Measurements from ENCODE around the gene MARCHF9. TPM values are rescaled to one million over a fixed set of nuclear protein-coding genes. Genes with fewer than 3 reads are reported as not detected.
"Not testable (repeated sequence)": the region's sequence is repeated elsewhere in the genome, so short reads cannot be mapped to it uniquely, and the experiment has no call there.

Gene MARCHF9, protein sequence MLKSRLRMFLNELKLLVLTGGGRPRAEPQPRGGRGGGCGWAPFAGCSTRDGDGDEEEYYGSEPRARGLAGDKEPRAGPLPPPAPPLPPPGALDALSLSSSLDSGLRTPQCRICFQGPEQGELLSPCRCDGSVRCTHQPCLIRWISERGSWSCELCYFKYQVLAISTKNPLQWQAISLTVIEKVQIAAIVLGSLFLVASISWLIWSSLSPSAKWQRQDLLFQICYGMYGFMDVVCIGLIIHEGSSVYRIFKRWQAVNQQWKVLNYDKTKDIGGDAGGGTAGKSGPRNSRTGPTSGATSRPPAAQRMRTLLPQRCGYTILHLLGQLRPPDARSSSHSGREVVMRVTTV
- polyA plus RNA-seq (2013), result 16.1 TPM

DNA sequence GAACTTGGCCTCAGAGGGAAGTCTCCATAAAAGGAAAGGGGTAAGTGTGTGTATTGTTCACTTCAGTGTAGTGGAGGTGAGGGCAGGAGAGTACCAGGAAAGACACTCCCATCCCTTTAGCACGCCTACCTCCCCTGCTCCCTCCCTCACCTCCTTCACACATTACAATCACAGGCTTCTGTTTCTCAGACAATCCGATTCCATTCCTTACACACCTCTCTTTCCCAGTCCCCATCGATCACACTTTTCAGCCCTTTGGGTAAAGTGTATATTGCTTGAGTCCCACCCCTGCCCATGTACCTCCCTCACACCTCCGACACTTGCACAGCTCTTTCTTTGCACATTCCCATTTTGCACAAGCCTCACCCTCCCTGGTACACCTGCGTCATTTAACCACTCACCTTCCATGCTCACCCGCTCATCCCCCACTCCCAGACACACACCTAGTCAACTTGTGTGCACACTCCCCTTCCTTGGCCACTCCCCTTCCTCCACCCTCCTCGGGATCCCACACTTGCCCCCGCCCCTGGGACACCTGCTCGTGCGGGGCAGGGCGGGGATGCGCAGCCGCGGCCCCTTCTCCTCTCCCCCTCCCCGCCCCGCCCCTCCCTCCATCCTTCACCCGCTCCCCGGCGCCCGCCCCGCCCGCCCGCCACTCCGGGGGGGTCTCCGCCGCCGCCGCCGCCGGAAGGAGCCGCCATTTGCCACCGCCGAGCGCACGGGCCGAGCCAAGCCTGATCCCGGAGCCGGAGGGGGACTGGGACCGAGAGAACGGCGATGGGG is at the start of gene MARCHF9:
MARCHF9 (plus strand) TSS at position 693 of the 783 bp plus-strand sequence. CDS start 426 bp downstream, outside the sequence.
- POLR2A ChIA-PET, result interaction anchor here (1.9 kb wide), 1 partner anchor 18 kb away, joined by 6 read pairs; the partner anchor contains the start of genes EEF1AKMT3 and METTL1
- whole genome bisulfite sequencing (ENCODE audit: insufficient coverage), result 0% methylated on average over 16 of the region's 41 CpGs
- CTCF ChIA-PET, result interaction anchor here (1.2 to 3.0 kb wide), 2 partner anchors 10 to 12 kb away, joined by 3 to 43 read pairs; partner anchors contain the start of genes CYP27B1 and TSPAN31
- H3K9me3 ChIP-seq (ENCODE audit: control extremely low read depth in 1 of 5, control insufficient read depth in 4 of 5, insufficient read depth in 2 of 5, low read depth in 1 of 5, low read length in 4 of 5), result no peaks in the 10 kb centered on the region
- H3K27me3 ChIP-seq (replicated peaks in 2 of 5; ENCODE audit: control insufficient read depth in 4 of 5, insufficient read depth in 5 of 5, low read length in 4 of 5), result peaks cover 0 to 4% (median 0%) of the 10 kb centered on the region in 5 experiments
- H3K4me3 ChIP-seq (ENCODE audit: control insufficient read depth in 1 of 7, extremely low read depth in 1 of 7, insufficient read depth in 4 of 7, low read depth in 2 of 7, low read length in 6 of 7), result peak within 1 kb of the TSS; percentile 59 to 84 (median 74)
- DNase-seq, result peak; percentile 61 to 77 (median 70)
- H3K27ac ChIP-seq (ENCODE audit: insufficient read depth in 1 of 2, low read depth in 1 of 2, low read length in 2 of 2, poor library complexity in 1 of 2, severe bottlenecking in 2 of 2), result peak within 1 kb of the TSS in 1 of 2 experiments; percentile 49
- peaks cover 18 to 53% (median 48%) of the 10 kb centered on the region in 4 experiments for H3K4me1 ChIP-seq (ENCODE audit: control extremely low read depth in 1 of 4, control insufficient read depth in 4 of 4, insufficient read depth in 4 of 4, low read length in 3 of 4)
- H3K36me3 ChIP-seq (ENCODE audit: control insufficient read depth in 4 of 4, insufficient read depth in 4 of 4, low read length in 3 of 4), result peaks cover 2 to 26% (median 17%) of the 10 kb centered on the region in 4 experiments

DNA sequence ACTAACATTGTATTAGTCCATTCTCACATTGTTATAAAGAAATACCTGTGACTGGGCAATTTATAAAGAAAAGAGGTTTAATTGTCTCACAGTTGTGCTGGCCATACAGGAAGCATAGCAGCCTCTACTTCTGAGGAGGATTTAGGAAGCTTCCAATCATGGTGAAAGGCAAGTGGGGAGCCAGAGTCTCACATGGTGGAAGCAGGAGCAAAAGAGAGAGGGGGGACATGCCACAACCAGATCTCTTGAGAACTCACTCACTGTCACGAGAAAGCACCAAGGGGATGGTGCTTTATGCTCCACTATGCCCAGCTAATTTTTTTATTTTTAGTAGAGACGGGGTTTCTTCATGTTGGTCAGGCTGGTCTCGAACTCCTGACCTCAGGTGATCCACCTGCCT is 47.7 kb upstream of the MARCHF9 start:
- no peak for DNase-seq
- H3K36me3 ChIP-seq (ENCODE audit: control insufficient read depth in 4 of 4, insufficient read depth in 4 of 4, low read length in 3 of 4), result peaks cover 15 to 46% (median 20%) of the 10 kb centered on the region in 4 experiments
- CTCF ChIA-PET, result interaction anchor here (1.4 to 2.7 kb wide), 2 partner anchors 12 to 37 kb away, joined by 3 to 8 read pairs; partner anchors contain the start of gene TSPAN31

DNA sequence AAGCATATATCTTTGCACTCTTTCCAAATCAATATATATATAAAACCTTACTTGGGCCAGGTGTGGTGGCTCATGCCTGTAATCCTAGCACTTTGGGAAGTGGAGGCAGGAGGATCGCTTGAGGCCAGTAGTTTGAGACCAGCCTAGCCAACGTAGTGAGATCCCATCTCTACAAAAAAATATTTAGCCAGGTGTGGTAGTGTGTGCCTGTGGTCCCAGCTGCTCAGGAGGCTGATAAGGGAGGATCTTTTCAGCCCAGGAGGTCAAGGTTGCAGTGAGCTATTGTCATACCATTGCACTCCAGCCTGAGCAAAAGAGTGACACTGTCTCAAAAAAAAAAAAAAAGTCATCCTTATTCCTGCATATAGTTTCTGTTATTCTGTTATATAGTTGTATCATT is 46.6 kb upstream of the MARCHF9 start:
- Histone ChIP-seq H3K4me3 (ENCODE audit: control insufficient read depth in 1 of 7, extremely low read depth in 1 of 7, insufficient read depth in 4 of 7, low read depth in 2 of 7, low read length in 6 of 7) (no peak overlapping the region), H3K27ac (ENCODE audit: insufficient read depth in 1 of 2, low read depth in 1 of 2, low read length in 2 of 2, poor library complexity in 1 of 2, severe bottlenecking in 2 of 2) (no peak overlapping the region), H3K27me3 (replicated peaks in 2 of 5; ENCODE audit: control insufficient read depth in 4 of 5, insufficient read depth in 5 of 5, low read length in 4 of 5) (no peaks in the 10 kb centered on the region), H3K36me3 (ENCODE audit: control insufficient read depth in 4 of 4, insufficient read depth in 4 of 4, low read length in 3 of 4) (peaks cover 10 to 42% (median 19%) of the 10 kb centered on the region in 4 experiments), H3K9me3 (ENCODE audit: control extremely low read depth in 1 of 5, control insufficient read depth in 4 of 5, insufficient read depth in 2 of 5, low read depth in 1 of 5, low read length in 4 of 5) (peaks cover 1 to 14% (median 2%) of the 10 kb centered on the region in 5 experiments), H3K4me1 (ENCODE audit: control extremely low read depth in 1 of 4, control insufficient read depth in 4 of 4, insufficient read depth in 4 of 4, low read length in 3 of 4) (peaks cover 0 to 3% (median 0%) of the 10 kb centered on the region in 4 experiments)
- POLR2A ChIA-PET, result interaction anchor here (1.3 kb wide), 1 partner anchor 14 kb away, joined by 3 read pairs; the partner anchor contains the start of gene OS9
- CTCF ChIA-PET, result interaction anchor here (0.6 to 2.7 kb wide), 3 partner anchors 11 to 35 kb away, joined by 3 to 8 read pairs (median 3); no protein-coding TSS in a partner anchor
- no CpG with 5 or more reads among the region's 2 CpGs for WGBS (ENCODE audit: insufficient coverage)
- no peak for DNase-seq

More for the DNA sequence above, 47.7 kb upstream of the MARCHF9 start:
- Histone ChIP-seq H3K4me1 (ENCODE audit: control extremely low read depth in 1 of 4, control insufficient read depth in 4 of 4, insufficient read depth in 4 of 4, low read length in 3 of 4) (peaks cover 0 to 3% (median 0%) of the 10 kb centered on the region in 4 experiments), H3K9me3 (ENCODE audit: control extremely low read depth in 1 of 5, control insufficient read depth in 4 of 5, insufficient read depth in 2 of 5, low read depth in 1 of 5, low read length in 4 of 5) (peaks cover 2 to 21% (median 5%) of the 10 kb centered on the region in 5 experiments), H3K4me3 (ENCODE audit: control insufficient read depth in 1 of 7, extremely low read depth in 1 of 7, insufficient read depth in 4 of 7, low read depth in 2 of 7, low read length in 6 of 7) (no peak overlapping the region), H3K27ac (ENCODE audit: insufficient read depth in 1 of 2, low read depth in 1 of 2, low read length in 2 of 2, poor library complexity in 1 of 2, severe bottlenecking in 2 of 2) (no peak overlapping the region), H3K27me3 (replicated peaks in 2 of 5; ENCODE audit: control insufficient read depth in 4 of 5, insufficient read depth in 5 of 5, low read length in 4 of 5) (no peaks in the 10 kb centered on the region)
- POLR2A ChIA-PET, result interaction anchor here (1.3 kb wide), 1 partner anchor 13 kb away, joined by 3 read pairs; the partner anchor contains the start of gene OS9
- WGBS (ENCODE audit: insufficient coverage), result 96% methylated on average over 3 of the region's 3 CpGs

DNA sequence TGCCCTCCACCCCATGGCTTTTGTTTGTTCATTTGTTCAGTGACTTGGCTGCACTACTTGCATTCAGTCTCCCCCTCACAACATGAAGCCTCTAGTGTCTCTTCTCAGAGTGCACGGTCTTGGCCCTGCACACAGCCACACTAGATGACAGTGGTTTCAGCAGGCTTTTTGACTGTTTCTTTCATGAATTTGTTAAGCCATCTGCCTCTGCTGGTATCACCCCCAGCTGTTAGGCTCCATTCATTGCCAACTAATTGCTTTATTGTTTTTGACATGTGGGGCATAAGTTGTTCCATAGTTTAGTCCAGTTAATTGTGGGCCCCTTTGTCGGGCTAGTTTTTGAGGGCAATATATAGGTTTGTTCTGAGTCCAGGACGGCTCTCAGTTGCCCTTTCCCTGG is 42.2 kb upstream of the MARCHF9 start:
- POLR2A ChIA-PET, result no interaction called here
- Histone ChIP-seq H3K27ac (ENCODE audit: insufficient read depth in 1 of 2, low read depth in 1 of 2, low read length in 2 of 2, poor library complexity in 1 of 2, severe bottlenecking in 2 of 2) (no peak overlapping the region), H3K9me3 (ENCODE audit: control extremely low read depth in 1 of 5, control insufficient read depth in 4 of 5, insufficient read depth in 2 of 5, low read depth in 1 of 5, low read length in 4 of 5) (peaks cover 0 to 6% (median 0%) of the 10 kb centered on the region in 5 experiments), H3K27me3 (replicated peaks in 2 of 5; ENCODE audit: control insufficient read depth in 4 of 5, insufficient read depth in 5 of 5, low read length in 4 of 5) (no peaks in the 10 kb centered on the region), H3K36me3 (ENCODE audit: control insufficient read depth in 4 of 4, insufficient read depth in 4 of 4, low read length in 3 of 4) (peaks cover 20 to 44% (median 27%) of the 10 kb centered on the region in 4 experiments), H3K4me1 (ENCODE audit: control extremely low read depth in 1 of 4, control insufficient read depth in 4 of 4, insufficient read depth in 4 of 4, low read length in 3 of 4) (peaks cover 0 to 3% (median 0%) of the 10 kb centered on the region in 4 experiments), H3K4me3 (ENCODE audit: control insufficient read depth in 1 of 7, extremely low read depth in 1 of 7, insufficient read depth in 4 of 7, low read depth in 2 of 7, low read length in 6 of 7) (no peak overlapping the region)
- WGBS (ENCODE audit: insufficient coverage), result 100% methylated on average over 2 of the region's 3 CpGs
- DNase-seq, result no peak
- CTCF ChIA-PET, result interaction anchor here (1.1 to 1.3 kb wide), 2 partner anchors 10 to 16 kb away, joined by 3 to 4 read pairs; no protein-coding TSS in a partner anchor

DNA sequence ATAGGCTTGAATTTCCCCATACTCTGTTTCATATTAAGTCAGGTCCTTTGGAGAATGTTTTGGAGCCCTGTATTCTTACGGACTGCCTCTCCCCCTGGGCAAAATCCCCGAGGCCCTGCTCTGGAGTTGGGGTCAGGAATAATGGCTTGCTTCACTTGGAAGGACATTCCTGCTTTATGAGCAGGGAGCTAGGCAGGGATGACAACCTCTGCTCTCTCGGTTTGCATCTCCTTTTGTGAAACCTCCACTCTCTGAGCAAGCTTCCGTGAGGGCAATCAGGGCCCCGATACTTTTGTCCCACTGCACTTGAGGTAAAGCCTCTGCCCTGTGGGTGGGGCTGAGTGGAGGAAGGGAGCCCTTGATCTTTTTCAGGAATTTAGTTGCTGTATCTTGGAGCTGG is 41.7 kb upstream of the MARCHF9 start:
- WGBS (ENCODE audit: insufficient coverage), result 100% methylated on average over 4 of the region's 5 CpGs
- ChIA-PET CTCF (interaction anchor here (1.1 to 1.4 kb wide), 4 partner anchors 10 to 44 kb away, joined by 3 to 5 read pairs (median 4); no protein-coding TSS in a partner anchor), POLR2A (no interaction called here)
- H3K27ac ChIP-seq (ENCODE audit: insufficient read depth in 1 of 2, low read depth in 1 of 2, low read length in 2 of 2, poor library complexity in 1 of 2, severe bottlenecking in 2 of 2), result no peak overlapping the region
- H3K4me1 ChIP-seq (ENCODE audit: control extremely low read depth in 1 of 4, control insufficient read depth in 4 of 4, insufficient read depth in 4 of 4, low read length in 3 of 4), result peaks cover 0 to 3% (median 0%) of the 10 kb centered on the region in 4 experiments
- H3K36me3 ChIP-seq (ENCODE audit: control insufficient read depth in 4 of 4, insufficient read depth in 4 of 4, low read length in 3 of 4), result peaks cover 23 to 49% (median 31%) of the 10 kb centered on the region in 4 experiments
- H3K4me3 ChIP-seq (ENCODE audit: control insufficient read depth in 1 of 7, extremely low read depth in 1 of 7, insufficient read depth in 4 of 7, low read depth in 2 of 7, low read length in 6 of 7), result no peak overlapping the region
- H3K27me3 ChIP-seq (replicated peaks in 2 of 5; ENCODE audit: control insufficient read depth in 4 of 5, insufficient read depth in 5 of 5, low read length in 4 of 5), result no peaks in the 10 kb centered on the region
- peaks cover 0 to 6% (median 0%) of the 10 kb centered on the region in 5 experiments for H3K9me3 ChIP-seq (ENCODE audit: control extremely low read depth in 1 of 5, control insufficient read depth in 4 of 5, insufficient read depth in 2 of 5, low read depth in 1 of 5, low read length in 4 of 5)
- no peak for DNase-seq

DNA sequence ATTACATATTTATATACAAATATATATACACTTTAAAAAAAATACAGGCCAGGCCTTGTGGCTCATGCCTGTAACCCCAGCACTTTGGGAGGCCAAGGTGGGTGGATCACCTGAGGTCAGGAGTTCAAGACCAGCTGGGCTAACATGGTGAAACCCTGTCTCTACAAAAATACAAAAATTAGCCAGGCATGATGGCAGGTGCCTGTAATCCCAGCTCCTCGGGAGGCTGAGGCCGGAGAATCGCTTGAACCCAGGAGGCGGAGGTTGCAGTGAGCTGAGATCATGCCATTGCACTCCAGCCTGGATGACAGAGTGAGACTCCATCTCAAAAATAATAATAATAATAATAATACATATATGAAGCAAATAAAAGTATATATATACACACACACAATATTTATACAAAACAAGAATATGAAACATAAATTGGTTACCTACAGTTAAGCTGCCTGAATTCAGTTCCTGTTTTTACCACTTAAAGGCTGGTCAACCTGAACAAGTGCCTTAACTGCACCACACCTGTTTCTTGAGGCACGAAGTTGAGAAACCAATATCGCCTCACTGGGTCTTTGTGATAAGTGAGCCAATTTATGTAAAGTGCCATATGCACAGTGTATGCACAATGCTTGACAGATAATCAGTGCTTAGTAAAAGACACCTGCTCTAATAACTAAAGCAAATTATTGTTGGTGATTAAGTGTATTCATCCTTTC is 39.7 kb upstream of the MARCHF9 start:
- H3K27me3 ChIP-seq (replicated peaks in 2 of 5; ENCODE audit: control insufficient read depth in 4 of 5, insufficient read depth in 5 of 5, low read length in 4 of 5); DNase-seq; H3K27ac ChIP-seq (ENCODE audit: insufficient read depth in 1 of 2, low read depth in 1 of 2, low read length in 2 of 2, poor library complexity in 1 of 2, severe bottlenecking in 2 of 2); H3K9me3 ChIP-seq (ENCODE audit: control extremely low read depth in 1 of 5, control insufficient read depth in 4 of 5, insufficient read depth in 2 of 5, low read depth in 1 of 5, low read length in 4 of 5); H3K4me1 ChIP-seq (ENCODE audit: control extremely low read depth in 1 of 4, control insufficient read depth in 4 of 4, insufficient read depth in 4 of 4, low read length in 3 of 4); H3K4me3 ChIP-seq (ENCODE audit: control insufficient read depth in 1 of 7, extremely low read depth in 1 of 7, insufficient read depth in 4 of 7, low read depth in 2 of 7, low read length in 6 of 7); CTCF ChIA-PET; POLR2A ChIA-PET: not testable (repeated sequence)
- 87% methylated on average over 5 of the region's 6 CpGs for WGBS (ENCODE audit: insufficient coverage)
- H3K36me3 ChIP-seq (ENCODE audit: control insufficient read depth in 4 of 4, insufficient read depth in 4 of 4, low read length in 3 of 4), result peaks cover 27 to 69% (median 49%) of the 10 kb centered on the region in 4 experiments

All from common myeloid progenitor, CD34-positive (primary cell).